Neuron (in vitro differentiated cells): ENCODE results near the gene GSG1L2.

Experiments used
- H2AFZ ChIP-seq: one replicate; pipeline ENCODE4 v1.6.1; 2013; ENCODE audit warnings: low read depth, mild to moderate bottlenecking, inconsistent platforms, low read length, moderate library complexity
- H3K27me3 ChIP-seq: one replicate; pipeline ENCODE4 v1.6.1; 2013; ENCODE audit warnings: low read length; ENCODE audit not compliant: insufficient read depth
- H3K36me3 ChIP-seq: one replicate; pipeline ENCODE4 v1.6.1; 2013; ENCODE audit warnings: low read length; ENCODE audit not compliant: insufficient read depth
- H3K4me1 ChIP-seq: one replicate; pipeline ENCODE4 v1.6.1; 2013; ENCODE audit warnings: low read length; ENCODE audit not compliant: insufficient read depth
- H3K4me3 ChIP-seq: 2 replicates; pipeline ENCODE4 v1.5.1; 2013; ENCODE audit warnings: mild to moderate bottlenecking, low read length, moderate library complexity
- H3K9me3 ChIP-seq: one replicate; pipeline ENCODE4 v1.6.1; 2013; ENCODE audit warnings: low read length

Gene GSG1L2

DNA sequence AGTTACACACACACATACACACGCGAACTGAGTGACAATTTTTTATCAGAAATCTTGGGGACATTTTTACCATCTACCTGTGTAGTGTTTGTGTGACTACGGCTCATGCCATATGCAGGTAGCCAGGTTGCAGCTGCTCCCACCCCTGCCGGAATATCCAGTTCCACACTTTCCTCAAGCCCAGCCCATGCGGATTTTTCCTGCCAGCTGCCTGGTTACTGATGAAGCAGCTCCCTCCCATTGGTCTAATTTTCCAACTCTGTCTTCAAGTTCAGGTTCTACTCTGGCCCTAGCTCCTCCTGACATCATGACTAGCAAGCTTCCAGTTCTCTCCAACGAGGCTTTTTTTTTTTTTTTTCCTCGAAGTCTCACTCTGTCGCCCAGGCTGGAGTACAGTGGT, 4.8 kb downstream of the GSG1L2 start:
- Histone ChIP-seq H3K4me1 (no peaks in the 10 kb centered on the region), H3K36me3 (no peaks in the 10 kb centered on the region), H2AFZ (no peak overlapping the region), H3K9me3 (no peaks in the 10 kb centered on the region), H3K27me3 (no peaks in the 10 kb centered on the region), H3K4me3 (no peak overlapping the region)

DNA sequence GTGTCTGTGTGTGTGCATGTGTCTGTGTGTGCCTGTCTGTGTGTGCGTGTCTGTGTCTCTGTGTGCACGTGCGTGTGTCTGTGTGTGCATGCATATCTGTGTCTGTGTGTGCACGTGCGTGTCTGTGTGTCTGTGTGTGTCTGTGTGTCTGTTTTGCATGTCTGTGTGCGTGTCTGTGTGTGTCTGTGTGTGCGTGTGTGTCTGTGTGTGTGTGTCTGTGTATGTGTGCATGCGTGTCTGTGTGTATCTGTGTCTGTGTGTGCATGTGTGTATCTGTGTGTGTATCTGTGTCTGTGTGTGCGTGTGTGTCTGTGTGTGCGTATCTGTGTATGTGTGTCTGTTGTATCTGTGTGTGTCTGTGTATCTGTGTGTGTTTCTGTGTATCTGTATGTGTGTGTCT, 5.4 kb downstream of the GSG1L2 start:
- Histone ChIP-seq H3K27me3 (no peaks in the 10 kb centered on the region), H3K4me1 (no peaks in the 10 kb centered on the region), H3K9me3 (no peaks in the 10 kb centered on the region), H3K4me3 (no peak overlapping the region), H3K36me3 (no peaks in the 10 kb centered on the region), H2AFZ (no peak overlapping the region)

- Histone ChIP-seq H3K9me3 (no peaks in the 10 kb centered on the region), H2AFZ (no peak overlapping the region), H3K36me3 (no peaks in the 10 kb centered on the region), H3K4me1 (no peaks in the 10 kb centered on the region), H3K4me3 (no peak overlapping the region), H3K27me3 (no peaks in the 10 kb centered on the region)
These were observed 7.4 kb downstream of the GSG1L2 start for GRCh38 chr17:9814337-9814945.

GRCh38 chr17:9813166-9813565, 8.7 kb downstream of the GSG1L2 start:
- H3K36me3 ChIP-seq, result no peaks in the 10 kb centered on the region
- H2AFZ ChIP-seq, result no peak overlapping the region
- no peaks in the 10 kb centered on the region for H3K27me3 ChIP-seq
- H3K9me3 ChIP-seq, result no peaks in the 10 kb centered on the region
- H3K4me3 ChIP-seq, result no peak overlapping the region
- no peaks in the 10 kb centered on the region for H3K4me1 ChIP-seq

- no peak overlapping the region for H2AFZ ChIP-seq
- H3K27me3 ChIP-seq, result no peaks in the 10 kb centered on the region
- H3K4me1 ChIP-seq, result no peaks in the 10 kb centered on the region
- no peaks in the 10 kb centered on the region for H3K9me3 ChIP-seq
- H3K4me3 ChIP-seq, result no peak overlapping the region
- no peaks in the 10 kb centered on the region for H3K36me3 ChIP-seq
These were observed 10.3 kb downstream of the GSG1L2 start for GRCh38 chr17:9811537-9811936.

GRCh38 chr17:9811086-9811485, 10.8 kb downstream of the GSG1L2 start:
- no peaks in the 10 kb centered on the region for H3K27me3 ChIP-seq
- no peaks in the 10 kb centered on the region for H3K4me1 ChIP-seq
- H3K9me3 ChIP-seq, result no peaks in the 10 kb centered on the region
- H3K4me3 ChIP-seq, result no peak overlapping the region
- no peaks in the 10 kb centered on the region for H3K36me3 ChIP-seq
- no peak overlapping the region for H2AFZ ChIP-seq

DNA sequence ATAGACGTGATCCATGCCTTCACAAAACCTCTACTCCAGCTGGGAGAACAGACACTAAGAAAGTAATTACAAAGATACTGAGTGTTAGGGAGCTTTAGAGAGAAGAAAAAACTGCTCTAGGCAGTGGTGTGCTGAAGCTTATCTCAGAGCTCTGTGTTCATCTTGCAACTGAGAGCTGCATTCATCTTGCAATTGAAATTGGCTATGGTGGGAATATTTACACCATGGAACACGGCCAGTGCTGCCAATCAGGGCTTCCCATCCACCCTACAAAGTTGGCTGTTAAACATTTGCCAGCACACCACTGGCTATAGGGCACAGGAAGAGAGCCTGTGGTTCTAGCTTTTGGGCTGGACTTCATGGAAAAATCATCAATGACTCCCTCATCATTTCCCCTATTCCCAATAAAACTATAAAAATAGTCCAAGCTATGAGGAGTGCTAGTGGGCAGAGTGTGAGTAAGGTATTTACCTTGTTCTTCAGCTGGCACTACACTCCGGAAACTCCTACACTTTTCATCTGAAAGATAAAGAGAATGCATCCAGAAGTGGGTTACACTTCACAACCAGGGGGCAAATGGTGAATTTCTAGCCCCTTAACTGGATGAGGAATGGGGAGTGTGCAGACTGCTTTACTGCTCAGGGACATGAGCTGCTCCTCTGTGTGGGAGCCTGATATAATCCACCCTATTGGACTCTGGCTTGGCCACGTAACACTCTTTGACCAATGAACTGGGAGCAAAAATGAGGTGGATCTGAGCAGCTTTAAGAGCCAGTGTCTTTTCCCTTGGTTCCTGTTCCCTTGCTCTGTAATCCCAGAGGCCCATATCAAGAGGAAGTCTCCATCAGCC, 11.6 kb downstream of the GSG1L2 start:
- Histone ChIP-seq H3K4me3 (no peak overlapping the region), H3K36me3 (no peaks in the 10 kb centered on the region), H2AFZ (no peak overlapping the region), H3K9me3 (no peaks in the 10 kb centered on the region), H3K4me1 (no peaks in the 10 kb centered on the region), H3K27me3 (no peaks in the 10 kb centered on the region)

DNA sequence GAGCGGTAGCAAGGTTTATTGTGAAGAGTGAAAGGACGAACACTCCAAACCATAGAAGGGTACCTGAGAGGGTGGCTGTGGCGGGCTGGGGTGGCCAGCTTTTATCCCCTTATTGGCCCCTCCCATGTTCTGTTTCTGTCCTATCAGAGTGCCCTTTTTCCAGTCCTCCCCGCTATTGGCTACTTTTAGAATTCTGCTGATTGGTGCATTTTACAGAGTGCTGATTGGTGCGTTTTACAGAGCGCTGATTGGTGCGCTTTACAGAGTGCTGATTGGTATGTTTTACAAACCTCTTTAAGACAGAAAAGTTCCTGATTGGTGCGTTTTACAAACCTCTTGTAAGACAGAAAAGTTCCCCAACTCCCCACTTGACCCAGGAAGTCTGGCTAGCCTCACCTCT, 12.5 kb downstream of the GSG1L2 start:
- H3K9me3 ChIP-seq, result no peaks in the 10 kb centered on the region
- no peaks in the 10 kb centered on the region for H3K4me1 ChIP-seq
- no peaks in the 10 kb centered on the region for H3K27me3 ChIP-seq
- H3K36me3 ChIP-seq, result no peaks in the 10 kb centered on the region
- no peak overlapping the region for H2AFZ ChIP-seq
- H3K4me3 ChIP-seq, result no peak overlapping the region

DNA sequence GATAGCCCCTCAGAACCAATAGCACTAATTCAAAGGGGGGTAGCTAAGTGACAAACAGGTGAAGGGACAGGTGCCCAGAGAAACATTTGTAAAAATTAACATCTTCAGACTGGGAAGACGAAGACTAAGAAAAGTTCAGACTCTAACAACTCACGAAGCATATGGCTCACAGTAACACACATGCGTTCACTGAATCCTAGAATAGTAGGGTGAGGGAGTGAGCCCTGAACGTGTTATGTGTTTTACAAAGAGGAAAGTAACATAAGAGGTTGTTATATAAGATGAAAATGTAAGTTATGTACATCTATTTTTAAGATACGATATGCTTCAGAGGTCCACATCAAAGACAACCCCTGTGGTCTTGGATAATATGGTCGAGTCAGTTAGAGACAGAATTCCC, 15.2 kb downstream of the GSG1L2 start:
- no peak overlapping the region for H2AFZ ChIP-seq
- no peaks in the 10 kb centered on the region for H3K36me3 ChIP-seq
- H3K4me3 ChIP-seq, result no peak overlapping the region
- H3K4me1 ChIP-seq, result no peaks in the 10 kb centered on the region
- no peaks in the 10 kb centered on the region for H3K27me3 ChIP-seq
- no peaks in the 10 kb centered on the region for H3K9me3 ChIP-seq

DNA sequence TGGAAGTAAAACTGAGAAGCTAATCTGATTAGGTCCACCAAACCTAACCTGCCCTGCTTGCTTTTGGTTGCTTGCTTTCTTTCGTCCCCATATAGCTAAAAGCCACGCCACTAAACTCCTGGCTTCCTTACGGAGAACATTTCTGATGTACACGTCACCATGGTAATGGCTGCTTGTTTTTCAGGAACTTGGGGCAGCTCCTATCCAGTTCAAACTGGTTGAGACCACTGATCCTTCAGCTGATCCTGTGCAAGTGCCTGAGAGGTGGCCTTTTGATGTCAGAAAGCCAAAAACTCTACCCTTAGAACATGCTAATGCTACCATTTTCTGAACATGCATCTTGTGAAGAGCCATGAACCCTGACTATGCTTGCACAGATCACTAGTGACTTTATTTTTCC, 16.1 kb downstream of the GSG1L2 start:
- H3K9me3 ChIP-seq, result no peaks in the 10 kb centered on the region
- no peaks in the 10 kb centered on the region for H3K4me1 ChIP-seq
- no peak overlapping the region for H2AFZ ChIP-seq
- no peak overlapping the region for H3K4me3 ChIP-seq
- no peaks in the 10 kb centered on the region for H3K36me3 ChIP-seq
- no peaks in the 10 kb centered on the region for H3K27me3 ChIP-seq

- no peaks in the 10 kb centered on the region for H3K4me1 ChIP-seq
- H3K27me3 ChIP-seq, result no peaks in the 10 kb centered on the region
- H3K36me3 ChIP-seq, result no peaks in the 10 kb centered on the region
- H3K4me3 ChIP-seq, result no peak overlapping the region
- H2AFZ ChIP-seq, result no peak overlapping the region
- H3K9me3 ChIP-seq, result no peaks in the 10 kb centered on the region
These were observed 19.2 kb downstream of the GSG1L2 start for GRCh38 chr17:9802697-9803096.

DNA sequence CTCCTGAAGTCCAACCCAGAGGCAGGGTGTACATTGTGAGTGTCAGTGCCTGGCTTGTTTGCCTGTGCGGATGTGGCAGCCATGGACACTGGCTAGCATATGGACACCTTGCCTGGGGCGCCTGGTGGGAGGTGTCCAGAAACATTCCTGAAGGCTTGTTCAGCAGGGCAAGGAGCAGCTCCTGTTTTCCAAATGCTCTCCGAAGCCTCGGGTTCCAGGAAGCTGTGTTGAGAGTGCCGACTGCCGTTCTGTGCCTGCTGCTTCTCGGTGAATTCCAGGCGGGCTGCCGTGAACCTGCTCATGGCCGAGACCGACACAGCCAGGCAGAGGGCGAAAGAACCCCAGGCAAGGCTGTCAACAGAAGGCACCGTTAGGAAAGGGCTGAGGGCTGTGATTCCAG, 19.6 kb downstream of the GSG1L2 start:
- Histone ChIP-seq H3K4me1 (no peaks in the 10 kb centered on the region), H3K27me3 (no peaks in the 10 kb centered on the region), H3K9me3 (no peaks in the 10 kb centered on the region), H3K36me3 (no peaks in the 10 kb centered on the region), H2AFZ (no peak overlapping the region), H3K4me3 (no peak overlapping the region)

- Histone ChIP-seq H3K27me3 (no peaks in the 10 kb centered on the region), H3K9me3 (no peaks in the 10 kb centered on the region), H3K4me1 (no peaks in the 10 kb centered on the region), H3K4me3 (no peak overlapping the region), H3K36me3 (no peaks in the 10 kb centered on the region), H2AFZ (no peak overlapping the region)
These were observed 20.4 kb downstream of the GSG1L2 start for GRCh38 chr17:9801505-9801904.

DNA sequence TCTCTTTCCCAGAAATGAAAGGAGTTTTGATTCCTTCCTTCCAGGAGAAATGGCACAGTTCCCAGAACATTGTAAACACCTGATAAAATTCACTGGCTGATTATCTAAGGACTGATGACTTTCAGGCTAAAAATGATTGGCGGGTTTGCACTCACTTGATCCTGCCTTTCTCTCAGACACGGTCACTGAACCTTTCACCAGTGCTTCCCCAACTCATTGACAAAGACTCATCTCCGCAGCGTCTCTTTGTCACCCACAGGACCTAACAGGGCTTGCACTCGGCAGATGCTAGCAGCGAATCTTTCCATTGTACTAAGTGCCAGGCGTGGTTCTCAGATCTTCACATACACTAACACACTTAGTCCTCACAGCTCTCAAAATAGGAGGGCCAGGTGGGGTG, 23.2 kb downstream of the GSG1L2 start:
- Histone ChIP-seq H3K27me3 (no peaks in the 10 kb centered on the region), H3K4me3 (no peak overlapping the region), H3K4me1 (no peaks in the 10 kb centered on the region), H2AFZ (no peak overlapping the region), H3K9me3 (no peaks in the 10 kb centered on the region), H3K36me3 (no peaks in the 10 kb centered on the region)
